Bronchial epithelial cell (primary cell): ENCODE measurements around the gene CHEK1. TPM values are rescaled to one million over a fixed set of nuclear protein-coding genes. Genes with fewer than 3 reads are reported as not detected.

Experiments used
- DNase-seq: peaks from one replicate; pipeline ENCODE4 v3.0.0-alpha.2; 2010; ENCODE audit warnings: low read depth
- FAIRE-seq: peaks from 2 replicates; lab custom pipeline; 2011; peaks lifted over from hg19 to GRCh38; lab: Jason Lieb, UNC
- H3K27me3 ChIP-seq: 2 replicates; pipeline ENCODE4 v1.5.1; 2011; ENCODE audit warnings: low read length; ENCODE audit not compliant: control insufficient read depth, insufficient read depth
- H3K36me3 ChIP-seq: 2 replicates; pipeline ENCODE4 v1.5.1; 2011; ENCODE audit warnings: low read length; ENCODE audit not compliant: control insufficient read depth, insufficient read depth
- H3K4me3 ChIP-seq: 2 replicates; pipeline ENCODE4 v1.5.1; 2011; ENCODE audit warnings: mild to moderate bottlenecking, low read depth, low read length, control low read depth
- total RNA-seq: library from RNA; depleted of rRNA; stranded (reverse); fragments of >200 nt; gene quantifications from 2 replicates; pipeline ENCODE4 v1.2.1, GENCODE V29; 2014
- TF ChIP-seq, protein P1 (sequence below): IDR thresholded peaks from 2 replicates; pipeline ENCODE4 v1.5.1; 2011; ENCODE audit warnings: mild to moderate bottlenecking, moderate library complexity, low read length, control low read depth, inconsistent platforms; ENCODE audit not compliant: insufficient read depth, severe bottlenecking

Gene CHEK1
- total RNA-seq, 1 donor from 2014 or later, result 4.7 TPM

DNA sequence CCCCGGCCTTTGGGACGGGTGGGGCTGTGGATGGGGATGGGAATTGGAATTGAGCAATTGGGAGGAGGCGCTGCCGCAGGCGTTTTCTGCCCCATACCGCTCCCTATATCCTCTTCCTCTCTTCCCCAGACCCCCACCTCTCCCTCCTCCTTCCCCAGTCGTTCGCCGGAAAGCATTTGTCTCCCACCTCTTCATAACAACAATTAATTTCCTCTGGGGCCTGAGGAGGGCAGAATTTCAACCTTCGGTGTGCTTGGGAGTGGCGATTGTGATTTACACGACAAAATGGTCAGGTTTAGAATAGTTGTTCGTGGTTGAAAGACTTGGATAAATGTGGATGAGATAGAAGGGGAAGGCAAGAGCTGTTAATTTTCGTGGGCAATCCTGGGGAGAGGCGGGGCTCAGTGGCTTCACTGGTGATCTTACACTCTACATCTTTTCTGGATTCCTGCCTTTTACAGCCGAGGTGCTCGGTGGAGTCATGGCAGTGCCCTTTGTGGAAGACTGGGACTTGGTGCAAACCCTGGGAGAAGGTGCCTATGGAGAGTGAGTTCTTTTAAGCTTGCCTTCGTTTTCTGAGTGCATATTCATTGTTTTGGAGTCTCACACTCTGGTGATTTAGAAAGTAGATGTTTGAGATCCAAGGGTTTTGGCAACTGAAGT, 1.5 kb downstream of the CHEK1 start:
- peak; percentile 74 for DNase-seq
- Histone ChIP-seq H3K4me3 (peak overlapping the region; percentile 72), H3K36me3 (no peaks in the 10 kb centered on the region), H3K27me3 (no peaks in the 10 kb centered on the region)
- TF ChIP-seq, protein P1, sequence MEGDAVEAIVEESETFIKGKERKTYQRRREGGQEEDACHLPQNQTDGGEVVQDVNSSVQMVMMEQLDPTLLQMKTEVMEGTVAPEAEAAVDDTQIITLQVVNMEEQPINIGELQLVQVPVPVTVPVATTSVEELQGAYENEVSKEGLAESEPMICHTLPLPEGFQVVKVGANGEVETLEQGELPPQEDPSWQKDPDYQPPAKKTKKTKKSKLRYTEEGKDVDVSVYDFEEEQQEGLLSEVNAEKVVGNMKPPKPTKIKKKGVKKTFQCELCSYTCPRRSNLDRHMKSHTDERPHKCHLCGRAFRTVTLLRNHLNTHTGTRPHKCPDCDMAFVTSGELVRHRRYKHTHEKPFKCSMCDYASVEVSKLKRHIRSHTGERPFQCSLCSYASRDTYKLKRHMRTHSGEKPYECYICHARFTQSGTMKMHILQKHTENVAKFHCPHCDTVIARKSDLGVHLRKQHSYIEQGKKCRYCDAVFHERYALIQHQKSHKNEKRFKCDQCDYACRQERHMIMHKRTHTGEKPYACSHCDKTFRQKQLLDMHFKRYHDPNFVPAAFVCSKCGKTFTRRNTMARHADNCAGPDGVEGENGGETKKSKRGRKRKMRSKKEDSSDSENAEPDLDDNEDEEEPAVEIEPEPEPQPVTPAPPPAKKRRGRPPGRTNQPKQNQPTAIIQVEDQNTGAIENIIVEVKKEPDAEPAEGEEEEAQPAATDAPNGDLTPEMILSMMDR, result peak; percentile 25
- FAIRE-seq, result no peak

DNA sequence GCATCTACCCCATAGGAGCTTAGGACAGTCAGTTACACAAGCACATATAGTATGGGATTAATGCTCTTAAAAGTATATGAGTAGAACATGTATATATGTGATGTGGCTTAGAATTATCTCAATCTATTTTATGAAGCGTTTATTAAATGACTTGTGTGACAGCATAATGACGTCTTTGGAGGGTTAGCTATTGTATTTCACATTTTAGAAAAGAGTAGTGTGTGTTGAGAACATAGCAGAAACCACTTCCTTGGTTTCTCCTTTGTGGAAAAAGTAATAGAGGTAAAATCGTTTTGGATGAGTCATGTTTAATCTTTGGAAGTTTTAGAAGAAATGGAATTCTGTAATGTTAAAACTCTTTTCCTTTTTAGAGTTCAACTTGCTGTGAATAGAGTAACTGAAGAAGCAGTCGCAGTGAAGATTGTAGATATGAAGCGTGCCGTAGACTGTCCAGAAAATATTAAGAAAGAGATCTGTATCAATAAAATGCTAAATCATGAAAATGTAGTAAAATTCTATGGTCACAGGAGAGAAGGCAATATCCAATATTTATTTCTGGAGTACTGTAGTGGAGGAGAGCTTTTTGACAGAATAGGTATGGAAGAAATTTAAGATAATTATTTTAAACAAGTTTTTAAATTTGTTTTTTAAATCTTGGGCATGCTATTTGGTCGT, 2.4 kb downstream of the CHEK1 start:
- no peaks in the 10 kb centered on the region for H3K36me3 ChIP-seq
- DNase-seq (peak; percentile 23), FAIRE-seq (no peak)
- TF ChIP-seq, protein P1, result no peak
- no peaks in the 10 kb centered on the region for H3K27me3 ChIP-seq
- H3K4me3 ChIP-seq, result peak overlapping the region; percentile 72

DNA sequence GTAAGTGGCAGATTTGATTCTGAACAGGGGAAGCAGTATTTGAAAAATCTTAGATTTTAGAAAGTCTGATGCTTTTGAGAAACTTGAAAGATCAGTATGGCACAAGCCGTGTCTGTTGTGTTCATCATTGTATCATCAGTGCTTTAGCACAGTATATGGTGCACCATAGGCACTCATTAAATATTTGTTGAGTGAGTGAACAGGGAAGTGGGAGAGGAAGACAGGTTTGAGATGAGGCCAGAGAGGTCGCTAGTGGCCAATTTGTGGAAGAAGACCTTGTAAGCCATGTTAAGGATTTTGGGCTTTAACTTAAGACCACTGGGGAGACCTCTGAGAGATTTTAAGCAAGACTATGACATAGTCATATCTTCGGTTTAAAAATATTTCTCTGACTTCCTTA, 12.9 kb downstream of the CHEK1 start:
- Histone ChIP-seq H3K4me3 (no peak overlapping the region), H3K36me3 (no peaks in the 10 kb centered on the region), H3K27me3 (no peaks in the 10 kb centered on the region)
- DNase-seq (no peak), FAIRE-seq (no peak)
- TF ChIP-seq, protein P1, result no peak

DNA sequence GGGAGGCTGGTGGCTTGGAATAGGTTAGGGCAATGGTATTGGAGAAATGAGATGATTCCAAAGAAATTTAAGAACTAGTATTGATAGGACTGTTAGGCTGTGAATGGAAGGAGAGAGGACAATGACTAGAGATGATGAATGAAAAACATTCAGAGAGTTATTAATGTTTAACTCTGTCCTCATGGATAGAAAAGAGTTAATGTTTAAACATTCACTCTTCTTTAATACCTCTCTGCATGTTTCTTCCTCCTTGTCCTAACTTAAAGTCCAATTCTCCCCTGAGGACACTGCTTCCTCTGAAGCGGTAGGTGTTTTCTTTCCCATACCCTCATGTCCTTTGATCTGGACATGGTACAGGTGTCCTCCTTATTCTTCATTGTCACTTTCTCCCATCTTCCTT, 13.4 kb downstream of the CHEK1 start:
- no peak for DNase-seq
- Histone ChIP-seq H3K4me3 (no peak overlapping the region), H3K27me3 (no peaks in the 10 kb centered on the region), H3K36me3 (no peaks in the 10 kb centered on the region)
- TF ChIP-seq, protein P1, result no peak
- FAIRE-seq, result no peak

DNA sequence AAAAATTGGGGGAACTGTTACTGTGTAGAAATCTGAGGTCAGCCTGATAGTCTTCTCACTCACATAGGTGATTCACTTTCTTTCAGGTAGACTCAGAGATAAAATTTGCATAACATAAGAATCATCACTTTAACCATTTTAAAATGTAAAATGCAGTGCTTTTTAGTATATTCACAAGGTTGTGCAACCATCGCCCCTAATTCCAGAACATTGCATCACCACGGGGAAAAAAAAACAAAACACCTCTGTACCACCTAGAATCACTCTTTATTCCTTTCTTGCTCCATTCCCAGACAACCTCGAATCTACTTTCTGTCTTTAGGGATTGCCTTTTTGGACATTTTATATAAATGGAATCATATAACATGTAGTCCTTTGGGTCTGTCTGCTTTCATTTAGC, 20.9 kb downstream of the CHEK1 start:
- no peak for FAIRE-seq
- TF ChIP-seq, protein P1, result no peak
- Histone ChIP-seq H3K27me3 (no peaks in the 10 kb centered on the region), H3K4me3 (no peak overlapping the region), H3K36me3 (no peaks in the 10 kb centered on the region)
- no peak for DNase-seq
